ENCODE results near the gene TM9SF3.
"Not testable (repeated sequence)": the region's sequence is repeated elsewhere in the genome, so short reads cannot be mapped to it uniquely, and the experiment has no call there.

TM9SF3 gene

DNA sequence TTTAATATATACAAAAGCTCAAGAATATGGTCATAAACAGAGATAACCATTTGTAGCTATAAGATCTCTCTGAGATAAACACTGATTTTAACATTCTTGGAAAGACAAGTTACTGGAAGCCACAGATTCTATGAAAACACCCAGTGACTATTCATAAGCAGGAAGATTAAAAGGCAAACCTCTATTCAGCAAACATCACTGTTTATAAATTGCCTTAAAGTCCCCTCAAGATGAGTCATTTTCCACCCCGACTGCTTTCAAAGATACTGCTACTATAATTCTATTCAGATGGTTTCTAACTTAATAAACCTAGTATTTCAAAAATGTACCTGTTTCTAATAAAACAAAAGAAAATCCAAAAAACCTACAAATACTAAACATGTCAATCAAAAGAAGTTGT lies 21.0 kb downstream of the TM9SF3 start:
- no peak for DNase-seq

DNA sequence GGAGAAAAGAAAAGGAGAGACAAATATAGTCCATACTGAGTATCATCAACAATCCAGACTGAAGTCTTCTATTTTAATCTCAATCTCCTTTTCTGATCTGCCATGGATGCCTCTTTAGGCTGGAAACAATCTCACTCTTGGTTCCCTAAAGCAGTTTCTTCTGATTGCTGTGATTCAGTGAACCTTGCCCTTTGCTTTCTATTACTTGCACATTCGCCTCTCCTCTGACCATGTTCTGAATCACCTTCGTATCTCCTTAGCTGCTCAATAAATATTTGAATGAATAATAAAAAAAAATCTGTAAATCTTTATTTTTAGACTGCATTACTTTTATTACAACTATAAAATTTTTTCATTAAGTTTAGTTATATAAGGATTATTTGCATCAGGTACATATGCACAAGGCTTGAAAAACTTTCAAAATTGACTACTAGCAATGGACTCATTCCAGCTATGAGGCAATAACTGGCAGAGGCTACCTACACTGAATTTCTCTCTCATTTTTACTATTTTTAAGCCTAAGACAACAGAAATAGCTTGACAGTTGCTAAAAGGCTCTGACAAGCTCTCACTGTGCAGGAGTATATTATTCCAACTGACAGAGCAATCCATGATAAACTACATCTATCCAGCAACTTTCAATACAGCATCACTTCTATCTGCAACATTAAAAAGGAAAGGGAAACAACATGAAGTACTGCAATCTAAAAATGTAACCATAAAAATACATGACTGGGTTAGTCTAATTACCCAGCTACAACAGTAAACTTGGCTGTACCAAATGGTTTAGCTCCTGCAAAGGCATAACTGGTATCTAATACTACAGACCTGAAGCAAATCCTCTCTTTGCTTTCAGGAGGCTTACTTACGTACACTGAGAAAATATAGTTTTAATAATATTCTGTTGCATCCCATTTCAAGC lies 25.6 kb downstream of the TM9SF3 start:
- Mint-ChIP-seq H3K27me3 (no peaks in the 10 kb centered on the region), H3K9me3 (no peaks in the 10 kb centered on the region), H3K4me1 (ENCODE audit: low read depth) (peaks cover 8% of the 10 kb centered on the region), H3K36me3 (ENCODE audit: low read depth) (peaks cover 38% of the 10 kb centered on the region), H3K27ac (no peak overlapping the region), H3K4me3 (no peak overlapping the region)
- no peak for DNase-seq

More for the DNA sequence above, 21.0 kb downstream of the TM9SF3 start:
- H3K27me3 Mint-ChIP-seq = no peaks in the 10 kb centered on the region
- H3K4me3 Mint-ChIP-seq = no peak overlapping the region
- H3K36me3 Mint-ChIP-seq (ENCODE audit: low read depth) = peaks cover 75% of the 10 kb centered on the region
- H3K27ac Mint-ChIP-seq = no peak overlapping the region
- peaks cover 41% of the 10 kb centered on the region for H3K4me1 Mint-ChIP-seq (ENCODE audit: low read depth)
- no peaks in the 10 kb centered on the region for H3K9me3 Mint-ChIP-seq

DNA sequence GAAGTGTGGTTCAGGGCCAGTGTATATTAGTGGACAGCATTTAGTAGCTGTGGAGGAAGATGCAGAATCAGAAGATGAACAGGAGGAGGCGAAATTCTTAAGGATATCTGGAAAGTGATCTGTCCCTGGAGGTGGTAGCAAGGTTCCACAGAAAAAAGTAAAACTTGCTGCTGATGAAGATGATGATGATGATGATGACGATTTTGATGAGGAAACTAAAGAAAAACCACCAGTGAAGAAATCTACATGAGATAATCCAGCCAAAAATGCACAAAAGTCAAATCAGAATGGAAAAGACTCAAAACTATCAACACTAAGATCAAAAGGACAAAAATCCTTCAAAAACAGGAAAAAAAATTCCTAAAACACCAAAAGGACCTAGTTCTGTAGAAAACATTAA lies 26.3 kb downstream of the TM9SF3 start:
- Mint-ChIP-seq H3K27ac (no peak overlapping the region), H3K4me3 (no peak overlapping the region), H3K4me1 (ENCODE audit: low read depth) (peaks cover 3% of the 10 kb centered on the region), H3K9me3 (no peaks in the 10 kb centered on the region), H3K27me3 (no peaks in the 10 kb centered on the region), H3K36me3 (ENCODE audit: low read depth) (peaks cover 36% of the 10 kb centered on the region)
- no peak for DNase-seq

DNA sequence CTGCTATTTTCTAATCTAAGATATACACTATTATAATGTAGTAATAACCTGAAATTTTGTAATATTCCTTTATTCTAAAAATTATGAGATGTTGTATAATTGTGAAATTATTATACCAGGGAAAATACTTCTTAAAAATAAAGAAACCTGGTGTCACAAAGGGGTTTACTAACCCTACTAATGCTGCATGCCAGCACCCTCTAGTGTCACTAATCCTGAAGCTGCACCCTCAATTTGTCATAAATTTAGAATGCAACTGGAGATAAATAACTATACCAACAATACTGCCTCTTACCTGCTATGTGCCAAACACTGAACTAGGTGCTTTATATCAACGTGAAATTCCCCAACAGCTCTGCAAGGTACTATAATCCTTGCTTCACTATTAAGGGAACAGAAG lies 30.8 kb downstream of the TM9SF3 start:
- H3K4me1 Mint-ChIP-seq (ENCODE audit: low read depth) = no peaks in the 10 kb centered on the region
- H3K4me3 Mint-ChIP-seq = no peak overlapping the region
- no peak overlapping the region for H3K27ac Mint-ChIP-seq
- H3K27me3 Mint-ChIP-seq = no peaks in the 10 kb centered on the region
- no peaks in the 10 kb centered on the region for H3K9me3 Mint-ChIP-seq
- H3K36me3 Mint-ChIP-seq (ENCODE audit: low read depth) = peaks cover 17% of the 10 kb centered on the region
- DNase-seq = no peak

DNA sequence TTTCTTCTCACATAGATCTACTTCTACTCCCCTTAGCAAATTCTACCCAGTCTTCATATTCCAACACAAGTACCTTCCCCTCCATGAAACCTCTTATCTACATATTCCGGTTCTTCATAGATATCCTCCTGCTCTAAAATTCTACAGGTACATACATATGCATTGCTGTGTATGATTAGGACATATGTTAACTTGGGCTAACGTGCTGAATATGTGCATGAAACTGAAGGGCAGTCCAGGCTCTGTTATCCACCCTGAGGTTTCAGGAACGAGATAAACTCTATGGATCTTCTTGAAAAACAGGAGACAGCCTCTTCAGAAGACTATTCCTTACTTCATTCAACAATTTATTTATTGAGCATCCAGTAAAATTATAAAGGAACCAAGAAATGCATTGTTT lies 31.5 kb downstream of the TM9SF3 start:
- no peak overlapping the region for H3K4me3 Mint-ChIP-seq
- no peaks in the 10 kb centered on the region for H3K4me1 Mint-ChIP-seq (ENCODE audit: low read depth)
- H3K27me3 Mint-ChIP-seq = no peaks in the 10 kb centered on the region
- no peak for DNase-seq
- H3K27ac Mint-ChIP-seq = no peak overlapping the region
- H3K9me3 Mint-ChIP-seq = no peaks in the 10 kb centered on the region
- H3K36me3 Mint-ChIP-seq (ENCODE audit: low read depth) = peaks cover 24% of the 10 kb centered on the region

DNA sequence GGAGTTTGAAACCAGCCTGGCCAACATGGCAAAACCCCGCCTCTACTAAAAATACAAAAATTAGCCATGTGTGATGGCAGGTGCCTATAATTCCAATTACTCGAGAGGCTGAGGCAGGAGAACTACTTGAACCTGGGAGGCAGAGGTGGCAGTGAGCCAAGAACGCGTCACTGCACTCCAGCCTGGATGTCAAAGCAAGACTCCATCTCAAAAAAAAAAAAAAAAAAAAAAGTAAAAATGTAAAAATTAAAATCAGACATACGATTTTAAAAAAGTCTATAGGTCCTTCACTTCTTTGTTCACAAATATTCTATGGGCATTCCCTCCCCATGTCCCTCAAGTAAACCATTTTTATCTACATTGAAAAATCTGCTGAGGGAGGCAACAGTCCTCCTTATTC lies 38.2 kb downstream of the TM9SF3 start:
- Mint-ChIP-seq H3K4me3 (no peak overlapping the region), H3K4me1 (ENCODE audit: low read depth) (peaks cover 3% of the 10 kb centered on the region), H3K27ac (no peak overlapping the region), H3K36me3 (ENCODE audit: low read depth) (peaks cover 81% of the 10 kb centered on the region), H3K9me3 (no peaks in the 10 kb centered on the region), H3K27me3 (no peaks in the 10 kb centered on the region)
- DNase-seq = no peak

DNA sequence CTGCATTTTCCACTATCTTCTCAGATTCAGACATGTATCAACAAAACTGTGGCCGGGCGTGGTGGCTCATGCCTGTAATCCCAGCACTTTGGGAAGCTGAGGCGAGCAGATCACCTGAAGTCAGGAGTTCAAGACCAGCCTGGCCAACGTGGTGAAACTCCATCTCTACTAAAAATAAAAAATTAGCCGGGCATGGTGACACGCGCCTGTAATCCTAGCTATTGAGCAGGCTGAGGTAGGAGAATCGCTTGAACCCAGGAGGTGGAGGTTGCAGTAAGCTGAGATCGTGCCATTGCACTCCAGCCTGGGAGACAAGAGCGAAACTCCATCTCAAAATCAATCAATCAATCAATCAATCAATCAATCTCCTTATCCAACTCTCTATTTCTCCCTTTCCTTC lies 41.3 kb downstream of the TM9SF3 start:
- H3K4me1 Mint-ChIP-seq (ENCODE audit: low read depth); DNase-seq; H3K4me3 Mint-ChIP-seq; H3K9me3 Mint-ChIP-seq; H3K27me3 Mint-ChIP-seq; H3K27ac Mint-ChIP-seq: not testable (repeated sequence)
- H3K36me3 Mint-ChIP-seq (ENCODE audit: low read depth) = peaks cover 85% of the 10 kb centered on the region

DNA sequence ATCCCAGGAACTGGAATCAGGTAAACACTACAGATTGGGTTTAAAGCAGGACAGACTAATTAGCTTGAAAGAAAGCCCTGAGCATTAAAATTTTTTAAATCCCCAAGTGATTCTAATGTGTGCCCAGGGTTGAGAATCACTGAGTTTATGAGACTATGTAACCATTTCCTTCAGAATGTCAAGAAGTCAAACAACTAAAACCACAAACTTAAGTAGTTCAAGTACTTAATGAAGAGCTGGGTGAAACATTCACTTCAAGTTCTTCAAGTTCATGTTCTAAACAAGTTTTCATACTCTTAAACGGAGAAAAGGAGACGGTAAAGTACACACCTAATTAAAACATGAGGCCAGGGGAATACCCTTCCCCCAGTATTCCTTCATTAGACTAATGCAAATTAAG lies 44.9 kb downstream of the TM9SF3 start:
- H3K27me3 Mint-ChIP-seq = no peaks in the 10 kb centered on the region
- peaks cover 91% of the 10 kb centered on the region for H3K36me3 Mint-ChIP-seq (ENCODE audit: low read depth)
- peaks cover 1% of the 10 kb centered on the region for H3K4me1 Mint-ChIP-seq (ENCODE audit: low read depth)
- H3K4me3 Mint-ChIP-seq = no peak overlapping the region
- H3K9me3 Mint-ChIP-seq = no peaks in the 10 kb centered on the region
- no peak for DNase-seq
- no peak overlapping the region for H3K27ac Mint-ChIP-seq

DNA sequence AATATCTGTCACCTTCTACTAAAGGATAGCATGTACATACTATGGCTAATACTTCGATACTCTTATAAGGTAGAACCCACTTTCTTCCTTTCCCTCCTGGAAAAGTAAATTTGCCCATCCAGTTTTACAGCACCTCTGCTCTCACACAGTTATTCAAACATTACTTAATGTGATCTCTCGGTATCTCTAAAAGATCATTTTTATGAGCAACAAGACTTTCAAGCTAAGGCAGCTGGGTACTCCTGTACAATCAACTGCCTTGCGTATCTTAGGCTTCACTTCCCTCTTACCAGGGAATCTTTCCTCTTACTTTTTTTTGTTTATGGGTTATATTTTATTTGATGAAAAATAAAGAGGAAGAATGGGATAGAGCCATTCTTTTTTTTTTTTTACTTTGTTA lies 46.6 kb downstream of the TM9SF3 start:
- DNase-seq = no peak
- H3K4me3 Mint-ChIP-seq = no peak overlapping the region
- H3K27me3 Mint-ChIP-seq = no peaks in the 10 kb centered on the region
- H3K9me3 Mint-ChIP-seq = no peaks in the 10 kb centered on the region
- peaks cover 86% of the 10 kb centered on the region for H3K36me3 Mint-ChIP-seq (ENCODE audit: low read depth)
- H3K4me1 Mint-ChIP-seq (ENCODE audit: low read depth) = peaks cover 1% of the 10 kb centered on the region
- H3K27ac Mint-ChIP-seq = no peak overlapping the region

DNA sequence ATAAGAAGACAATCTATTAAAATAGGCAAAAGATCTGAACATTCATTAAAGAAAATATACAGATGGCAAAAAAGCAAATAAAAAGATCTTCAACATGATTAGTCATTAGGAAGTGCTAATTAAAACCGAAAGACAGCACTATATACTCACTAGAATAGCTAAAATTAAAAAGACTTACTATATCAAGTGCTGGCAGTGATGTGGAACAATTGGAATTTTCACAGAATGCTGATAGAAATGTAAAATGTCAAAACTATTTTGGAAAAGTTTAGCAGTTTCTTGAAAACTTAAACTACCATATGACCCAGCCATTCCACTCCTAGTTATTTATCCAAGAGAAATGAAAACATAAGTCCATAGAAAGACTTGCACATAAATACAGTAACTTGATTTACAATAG lies 48.1 kb downstream of the TM9SF3 start:
- Mint-ChIP-seq H3K4me3 (no peak overlapping the region), H3K36me3 (ENCODE audit: low read depth) (peaks cover 82% of the 10 kb centered on the region)
- no peak for DNase-seq

DNA sequence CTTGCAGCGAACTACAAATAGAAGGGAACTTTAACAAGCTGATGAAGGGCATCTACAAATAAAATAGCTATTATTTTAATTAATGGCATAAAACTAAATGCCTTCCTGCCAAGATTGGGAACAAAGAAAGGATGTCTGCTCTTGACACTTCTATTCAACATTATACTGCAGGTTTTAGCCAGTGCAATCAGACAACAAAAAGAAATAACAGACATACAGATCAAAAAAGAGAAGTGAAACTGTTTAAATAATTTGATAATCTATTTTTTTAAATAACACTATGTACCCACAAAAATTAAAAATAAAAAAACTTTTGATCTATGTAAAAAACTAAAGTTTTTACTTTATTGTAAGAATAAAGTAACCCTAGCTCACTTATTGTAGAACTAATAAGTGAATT lies 50.7 kb downstream of the TM9SF3 start:
- DNase-seq = no peak
- Mint-ChIP-seq H3K36me3 (ENCODE audit: low read depth) (peaks cover 83% of the 10 kb centered on the region), H3K27ac (no peak overlapping the region), H3K4me3 (no peak overlapping the region), H3K9me3 (no peaks in the 10 kb centered on the region), H3K27me3 (no peaks in the 10 kb centered on the region), H3K4me1 (ENCODE audit: low read depth) (peaks cover 2% of the 10 kb centered on the region)

More for the DNA sequence above, 48.1 kb downstream of the TM9SF3 start:
- peaks cover 1% of the 10 kb centered on the region for H3K4me1 Mint-ChIP-seq (ENCODE audit: low read depth)
- no peaks in the 10 kb centered on the region for H3K27me3 Mint-ChIP-seq
- no peaks in the 10 kb centered on the region for H3K9me3 Mint-ChIP-seq
- no peak overlapping the region for H3K27ac Mint-ChIP-seq

DNA sequence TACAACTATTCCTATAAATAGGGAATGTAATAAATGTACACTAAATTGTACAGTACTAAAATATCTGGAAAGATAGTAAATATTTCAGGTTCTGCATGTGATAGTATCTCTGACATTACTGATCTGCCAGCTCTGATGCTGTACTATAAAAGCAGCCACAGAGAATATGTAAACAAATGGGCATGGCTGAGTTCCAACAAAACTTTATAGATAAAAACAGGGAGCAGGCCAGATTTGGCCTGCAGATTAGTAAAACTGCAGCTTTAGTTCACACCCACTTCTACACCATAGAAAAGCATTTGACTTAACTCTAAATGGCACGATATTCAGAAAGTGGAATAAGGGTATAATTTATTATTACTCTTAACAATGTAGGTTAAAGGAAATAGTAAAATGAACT lies 54.3 kb downstream of the TM9SF3 start:
- no peaks in the 10 kb centered on the region for H3K9me3 Mint-ChIP-seq
- H3K36me3 Mint-ChIP-seq (ENCODE audit: low read depth) = peaks cover 79% of the 10 kb centered on the region
- no peak overlapping the region for H3K4me3 Mint-ChIP-seq
- peaks cover 2% of the 10 kb centered on the region for H3K4me1 Mint-ChIP-seq (ENCODE audit: low read depth)
- DNase-seq = no peak
- no peaks in the 10 kb centered on the region for H3K27me3 Mint-ChIP-seq
- H3K27ac Mint-ChIP-seq = no peak overlapping the region

DNA sequence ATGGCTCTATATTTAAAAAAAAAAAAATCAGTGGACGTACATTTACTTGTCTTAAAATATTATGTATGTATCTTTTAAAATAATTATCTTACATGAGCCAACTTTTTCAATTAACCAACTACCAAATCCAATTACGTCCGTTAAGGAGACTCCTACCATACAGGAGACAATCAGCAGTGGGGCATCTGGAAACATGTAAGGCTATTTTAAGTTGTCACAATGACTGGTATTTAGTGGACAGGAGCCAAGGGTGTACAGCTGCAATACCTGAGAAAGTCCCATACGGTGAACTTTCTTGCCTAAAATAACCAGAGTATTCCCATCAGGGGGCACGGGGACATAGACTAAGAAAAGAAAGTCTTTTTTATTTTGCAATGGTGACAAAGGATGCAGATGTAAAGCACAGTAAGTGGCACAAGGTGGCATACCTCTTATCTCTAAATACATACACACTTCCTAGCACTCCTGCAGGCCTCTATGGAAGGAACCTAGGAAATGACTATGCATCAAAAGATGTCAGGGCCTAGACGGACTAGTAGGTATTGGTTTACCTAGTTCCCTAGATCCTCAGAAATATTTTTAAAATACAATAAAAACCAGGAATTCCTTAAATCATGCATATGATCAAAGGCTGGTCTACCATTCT lies 57.1 kb downstream of the TM9SF3 start:
- DNase-seq = no peak
- no peak overlapping the region for H3K27ac Mint-ChIP-seq
- peaks cover 2% of the 10 kb centered on the region for H3K4me1 Mint-ChIP-seq (ENCODE audit: low read depth)
- no peaks in the 10 kb centered on the region for H3K27me3 Mint-ChIP-seq
- peaks cover 85% of the 10 kb centered on the region for H3K36me3 Mint-ChIP-seq (ENCODE audit: low read depth)
- no peak overlapping the region for H3K4me3 Mint-ChIP-seq
- no peaks in the 10 kb centered on the region for H3K9me3 Mint-ChIP-seq

DNA sequence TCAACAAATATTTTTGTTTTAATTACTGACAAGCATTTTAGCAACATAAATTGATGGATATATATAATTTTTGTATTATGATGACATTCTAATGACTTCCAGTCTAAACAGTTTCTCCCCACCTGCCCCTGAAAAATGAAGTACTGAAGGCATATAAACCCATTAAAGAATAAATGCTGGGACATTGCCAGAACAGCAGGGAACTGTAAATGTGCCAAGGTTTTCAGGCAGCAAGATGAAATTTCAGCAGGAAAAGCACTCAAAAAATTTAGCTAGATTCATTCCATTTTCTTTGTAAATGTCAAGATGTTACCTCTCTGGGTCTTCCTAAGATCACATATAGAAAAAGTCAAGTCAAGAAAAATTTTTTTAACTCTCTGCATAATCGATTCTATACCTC lies 62.1 kb downstream of the TM9SF3 start:
- Mint-ChIP-seq H3K9me3 (no peaks in the 10 kb centered on the region), H3K4me3 (no peak overlapping the region), H3K27ac (no peak overlapping the region), H3K4me1 (ENCODE audit: low read depth) (no peaks in the 10 kb centered on the region), H3K27me3 (no peaks in the 10 kb centered on the region), H3K36me3 (ENCODE audit: low read depth) (peaks cover 89% of the 10 kb centered on the region)
- DNase-seq = no peak

DNA sequence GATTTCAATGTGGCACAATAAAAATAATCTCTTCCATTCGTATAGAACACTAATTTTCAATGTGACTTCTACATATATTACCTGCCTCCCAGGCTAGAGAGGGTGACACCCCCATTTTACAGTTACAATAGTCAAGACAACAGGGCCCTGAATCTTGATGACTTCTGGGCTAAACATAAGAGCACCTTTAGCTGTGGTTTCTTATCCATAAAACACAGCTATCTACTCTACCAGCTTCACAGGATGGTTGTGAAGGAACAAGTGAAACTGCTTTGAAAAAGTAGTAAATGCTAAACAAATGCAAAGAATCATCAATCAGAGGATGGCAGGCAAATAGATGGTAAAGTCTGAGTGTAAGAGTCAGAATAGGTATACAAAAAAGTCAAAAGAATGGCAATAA lies 69.5 kb downstream of the TM9SF3 start:
- Mint-ChIP-seq H3K36me3 (ENCODE audit: low read depth) (peaks cover 33% of the 10 kb centered on the region), H3K4me1 (ENCODE audit: low read depth) (peaks cover 20% of the 10 kb centered on the region), H3K27ac (no peak overlapping the region), H3K4me3 (no peak overlapping the region), H3K9me3 (no peaks in the 10 kb centered on the region), H3K27me3 (peaks cover 36% of the 10 kb centered on the region)
- no peak for DNase-seq

Measured in activated T-cell treated with anti-CD3 and anti-CD28 coated beads, Interleukin-2, amount 50 U/mL, for 24 hours (primary cell).